H1 (cell line): ENCODE data around the gene PLCH2. TPM values are rescaled to one million over a fixed set of nuclear protein-coding genes. Genes with fewer than 3 reads are reported as not detected.

Experiments used
- CTCF ChIA-PET: fragments of 300-600 bp; sonication (Branson Sonifier 250); formaldehyde crosslinking; loops from one replicate; lab custom pipeline; 2021; ENCODE audit not compliant: partially characterized antibody; lab: Charles Lee
- POLR2A ChIA-PET: fragments of 300-600 bp; sonication (Branson Sonifier 250); formaldehyde crosslinking; loops from one replicate; lab custom pipeline; 2021; ENCODE audit warnings: inconsistent platforms; ENCODE audit not compliant: partially characterized antibody; lab: Charles Lee
- DNase-seq, 2 experiments: peaks; one replicate each; pipeline versions ENCODE4 v3.0.0 to v3.0.0-alpha.2; 2010 to 2022; ENCODE audit warnings: low spot score in 2 of 2, low read depth in 1 of 2, mixed read lengths in 1 of 2
- FAIRE-seq: peaks from 2 replicates; lab custom pipeline; 2011; peaks lifted over from hg19 to GRCh38; lab: Jason Lieb, UNC
- H2AFZ ChIP-seq: 2 replicates; pipeline ENCODE4 v1.8.1; 2012; ENCODE audit warnings: low read length, inconsistent platforms
- H2AK5ac ChIP-seq: 2 replicates; pipeline ENCODE4 v1.6.1; 2013; ENCODE audit warnings: low read depth, low read length
- H2BK120ac ChIP-seq: replicated peaks from 2 replicates; pipeline ENCODE3; 2013; ENCODE audit warnings: low read depth, low read length, inconsistent platforms
- H2BK12ac ChIP-seq: 2 replicates; pipeline ENCODE4 v1.6.1; 2013; ENCODE audit warnings: low read depth, low read length
- H2BK15ac ChIP-seq: 2 replicates; pipeline ENCODE4 v1.6.1; 2013; ENCODE audit warnings: low read length
- H2BK20ac ChIP-seq: 2 replicates; pipeline ENCODE4 v1.6.1; 2013; ENCODE audit warnings: low read length
- H2BK5ac ChIP-seq: 2 replicates; pipeline ENCODE4 v1.6.1; 2013; ENCODE audit warnings: low read depth, low read length
- H3K14ac ChIP-seq: 2 replicates; pipeline ENCODE4 v1.6.1; 2013; ENCODE audit warnings: inconsistent platforms; ENCODE audit not compliant: insufficient read length
- H3K18ac ChIP-seq: 2 replicates; pipeline ENCODE4 v1.6.1; 2013; ENCODE audit warnings: low read length; ENCODE audit errors: extremely low read depth
- H3K23ac ChIP-seq: 2 replicates; pipeline ENCODE4 v1.6.1; 2013; ENCODE audit warnings: inconsistent platforms; ENCODE audit not compliant: insufficient read length
- H3K23me2 ChIP-seq: 2 replicates; pipeline ENCODE4 v1.6.1; 2013; ENCODE audit warnings: low read depth, low read length
- H3K27ac ChIP-seq: 2 replicates; pipeline ENCODE4 v1.6.1; 2011; ENCODE audit warnings: low read depth, low read length, inconsistent platforms
- H3K27me3 ChIP-seq, 4 experiments: replicated peaks in 1 of 4; 1 replicate in 1 of 4; 2 replicates in 3 of 4; pipeline versions ENCODE4 v1.6.1 to v1.8.1; 2011 to 2013; ENCODE audit warnings: low read length in 3 of 4, mild to moderate bottlenecking in 3 of 4, inconsistent platforms in 2 of 4, mixed read lengths in 2 of 4, moderate library complexity in 1 of 4; ENCODE audit not compliant: control insufficient read depth in 3 of 4, insufficient read depth in 3 of 4; ENCODE audit errors: extremely low read depth in 1 of 4
- H3K36me3 ChIP-seq, 4 experiments: 2 replicates each; pipeline versions ENCODE4 v1.6.1 to v1.8.1; 2011 to 2013; ENCODE audit warnings: mild to moderate bottlenecking in 4 of 4, low read length in 3 of 4, moderate library complexity in 2 of 4, control low read depth in 1 of 4, inconsistent platforms in 1 of 4; ENCODE audit not compliant: insufficient read depth in 4 of 4, control insufficient read depth in 2 of 4
- H3K4ac ChIP-seq: replicated peaks from 2 replicates; pipeline ENCODE3; 2013; ENCODE audit warnings: low read length, low read depth, mixed read lengths, inconsistent platforms; ENCODE audit not compliant: insufficient read length
- H3K4me1 ChIP-seq, 4 experiments: replicated peaks in 1 of 4; 1 replicate in 1 of 4; 2 replicates in 3 of 4; pipeline versions ENCODE4 v1.6.1 to v1.8.1; 2011 to 2013; ENCODE audit warnings: low read length in 3 of 4, inconsistent platforms in 2 of 4, mixed read lengths in 1 of 4; ENCODE audit not compliant: insufficient read depth in 4 of 4, control insufficient read depth in 3 of 4
- H3K4me2 ChIP-seq, 2 experiments: 2 replicates each; pipeline versions ENCODE4 v1.6.1 to v1.8.1; 2011 to 2013; ENCODE audit warnings: low read depth in 2 of 2, low read length in 2 of 2, control low read depth in 1 of 2, inconsistent platforms in 1 of 2, mild to moderate bottlenecking in 1 of 2; ENCODE audit not compliant: insufficient read depth in 1 of 2
- H3K4me3 ChIP-seq, 4 experiments: fragments of 200-600, 300-600 bp in 1 of 4; sonication (generic), shearing (Covaris generic), sonication (Bioruptor Twin) in 1 of 4; 2 replicates each; pipeline versions ENCODE4 v1.5.1 to v1.8.1; 2011 to 2016; ENCODE audit warnings: low read length in 4 of 4, low read depth in 3 of 4, control low read depth in 2 of 4, inconsistent platforms in 2 of 4, mild to moderate bottlenecking in 2 of 4, mixed read lengths in 1 of 4, moderate library complexity in 1 of 4; ENCODE audit not compliant: insufficient read depth in 2 of 4; ENCODE audit errors: extremely low read depth in 1 of 4
- H3K56ac ChIP-seq: replicated peaks from 2 replicates; pipeline ENCODE3; 2013; ENCODE audit warnings: low read depth, mild to moderate bottlenecking, mixed read lengths, low read length, inconsistent platforms; ENCODE audit not compliant: insufficient read length
- H3K79me1 ChIP-seq: 2 replicates; pipeline ENCODE4 v1.6.1; 2013; ENCODE audit warnings: low read depth, low read length, control low read depth
- H3K79me2 ChIP-seq, 2 experiments: 2 replicates each; pipeline versions ENCODE4 v1.6.1 to v1.8.1; 2012 to 2013; ENCODE audit warnings: low read length in 2 of 2, mild to moderate bottlenecking in 2 of 2, inconsistent platforms in 1 of 2; ENCODE audit not compliant: insufficient read depth in 2 of 2, control insufficient read depth in 1 of 2
- H3K9ac ChIP-seq, 4 experiments: replicated peaks in 1 of 4; 1 replicate in 1 of 4; 2 replicates in 3 of 4; pipeline versions ENCODE4 v1.6.1 to v1.8.1; 2011 to 2013; ENCODE audit warnings: low read depth in 3 of 4, low read length in 3 of 4, control low read depth in 2 of 4, mild to moderate bottlenecking in 2 of 4, moderate library complexity in 2 of 4, inconsistent platforms in 1 of 4; ENCODE audit errors: extremely low read depth in 1 of 4
- H3K9me3 ChIP-seq, 2 experiments: 2 replicates each; pipeline versions ENCODE4 v1.6.1 to v1.8.1; 2012 to 2013; ENCODE audit warnings: mild to moderate bottlenecking in 2 of 2, moderate library complexity in 2 of 2, control low read depth in 1 of 2, inconsistent platforms in 1 of 2, low read depth in 1 of 2, low read length in 1 of 2, mixed read lengths in 1 of 2; ENCODE audit not compliant: insufficient read depth in 2 of 2
- H4K20me1 ChIP-seq, 2 experiments: replicated peaks in 1 of 2; 2 replicates each; pipeline versions ENCODE3 to v1.8.1; 2011 to 2013; ENCODE audit warnings: inconsistent platforms in 2 of 2, low read length in 2 of 2, mild to moderate bottlenecking in 1 of 2; ENCODE audit not compliant: insufficient read depth in 2 of 2, control insufficient read depth in 1 of 2
- H4K5ac ChIP-seq: 2 replicates; pipeline ENCODE4 v1.6.1; 2013; ENCODE audit warnings: low read length, low read depth, mixed read lengths, inconsistent platforms; ENCODE audit not compliant: insufficient read length
- H4K8ac ChIP-seq: 2 replicates; pipeline ENCODE4 v1.8.0; 2013; ENCODE audit warnings: mild to moderate bottlenecking, moderate library complexity, low read length, inconsistent platforms; ENCODE audit not compliant: insufficient read depth; ENCODE audit errors: extremely low read depth
- H4K91ac ChIP-seq: replicated peaks from 2 replicates; pipeline ENCODE3; 2013; ENCODE audit warnings: low read length, mixed read lengths, inconsistent platforms; ENCODE audit not compliant: insufficient read length
- BCL11A ChIP-seq, 2 experiments: IDR thresholded peaks; one replicate each; pipeline ENCODE4 v1.6.1; 2011; ENCODE audit warnings: low read depth in 2 of 2, low read length in 2 of 2, mild to moderate bottlenecking in 2 of 2
- CHD1 ChIP-seq: IDR thresholded peaks from 2 replicates; pipeline ENCODE4 v1.6.1; 2012; ENCODE audit warnings: low read depth, low read length, improper control_type of control experiment
- FOSL1 ChIP-seq: IDR thresholded peaks from 2 replicates; pipeline ENCODE4 v1.6.1; 2011; ENCODE audit warnings: mild to moderate bottlenecking, low read depth, low read length, moderate library complexity; ENCODE audit not compliant: insufficient read depth
- GTF2F1 ChIP-seq: IDR thresholded peaks from 2 replicates; pipeline ENCODE4 v1.6.1; 2012; ENCODE audit warnings: low read depth, low read length, improper control_type of control experiment, borderline replicate concordance
- POU5F1 ChIP-seq: IDR thresholded peaks from 2 replicates; pipeline ENCODE4 v1.6.1; 2011; ENCODE audit warnings: low read depth, mild to moderate bottlenecking, low read length, moderate library complexity
- RBBP5 ChIP-seq: IDR thresholded peaks from 2 replicates; pipeline ENCODE4 v1.7.1; 2012; ENCODE audit warnings: low read depth, mild to moderate bottlenecking, inconsistent platforms, low read length, moderate library complexity, borderline replicate concordance
- SAP30 ChIP-seq: fragments of 300-600 bp; sonication (generic); IDR thresholded peaks from 2 replicates; pipeline ENCODE4 v1.7.1; 2012; ENCODE audit warnings: low read length, moderate library complexity, mild to moderate bottlenecking, inconsistent platforms; ENCODE audit not compliant: insufficient read depth, insufficient replicate concordance
- SIX5 ChIP-seq: IDR thresholded peaks from 2 replicates; pipeline ENCODE4 v1.6.1; 2011; ENCODE audit warnings: mild to moderate bottlenecking, low read depth, low read length
- SP1 ChIP-seq: IDR thresholded peaks from 2 replicates; pipeline ENCODE4 v1.6.1; 2011; ENCODE audit warnings: low read depth, low read length
- SRF ChIP-seq: IDR thresholded peaks from 2 replicates; pipeline ENCODE4 v1.6.1; 2011; ENCODE audit warnings: mild to moderate bottlenecking, low read depth, low read length, moderate library complexity
- TAF1 ChIP-seq: IDR thresholded peaks from 2 replicates; pipeline ENCODE4 v1.6.1; 2011; ENCODE audit warnings: mild to moderate bottlenecking, low read depth, low read length
- USF2 ChIP-seq: IDR thresholded peaks from 2 replicates; pipeline ENCODE4 v1.6.1; 2011; ENCODE audit warnings: low read length, improper control_type of control experiment
- WGBS, 2 experiments: shearing (Covaris generic) in 1 of 2; methylation state at CpG; one replicate each; pipeline versions ENCODE4 v1.1.6 to v1.1.7; 2013 to 2015; ENCODE audit warnings: low lambda C conversion rate in 2 of 2, mixed read lengths in 2 of 2, inconsistent platforms in 1 of 2, low coverage in 1 of 2, missing lambda C conversion rate in 1 of 2; ENCODE audit not compliant: insufficient replicate concordance in 2 of 2, insufficient coverage in 1 of 2, insufficient read length in 1 of 2; ENCODE audit errors: extremely low coverage in 1 of 2, missing lambda C conversion rate in 1 of 2; 5-methylcytosine and 5-hydroxymethylcytosine counted together
- polyA plus RNA-seq, 7 experiments: library from polyadenylated mRNA; depleted of rRNA in 3 of 7; stranded (reverse) in 5 of 7; unstranded in 2 of 7; fragments of >200 nt in 5 of 7; fragments of 200-250 nt in 2 of 7; gene quantifications; 1 replicate in 5 of 7; 2 replicates in 1 of 7; 4 replicates in 1 of 7; pipeline versions ENCODE4 v1.2.1 to v1.2.3, GENCODE V29; 2011 to 2013; ENCODE audit warnings: missing spikeins in 2 of 7, mixed read lengths in 2 of 7
- total RNA-seq: library from RNA; stranded (reverse); fragmentation: NEBNext Ultra II Directional; extraction: Animal tissue kit (Norgen Biotek cat#: 25700); gene quantifications from 2 replicates; pipeline ENCODE4 v1.2.1, GENCODE V29; 2021
- TF ChIP-seq, protein P1 (sequence below): IDR thresholded peaks from 2 replicates; pipeline ENCODE4 v1.6.1; 2011; ENCODE audit warnings: low read depth, mild to moderate bottlenecking, low read length; ENCODE audit not compliant: insufficient read depth

PLCH2 gene
- total and polyA plus RNA-seq, 2 of the 8 experiments (the other 6 are each of a cell fraction or from before 2014, with no cell fraction given) = 0.14 to 0.19 TPM

- POLR2A ChIA-PET = no interaction called here
- WGBS, 2 experiments = 95% methylated on average over 4 of the region's 4 CpGs; no CpG with 5 or more reads in 1 of the 2 experiments
- TF ChIP-seq CHD1 (no peak), SP1 (no peak), FOSL1 (no peak), BCL11A (IDR thresholded peaks at IDR 0.05; ENCODE audit: low read depth in 2 of 2, low read length in 2 of 2) (no peak), SIX5 (no peak), SRF (no peak), GTF2F1 (no peak), RBBP5 (no peak), SAP30 (no peak), USF2 (no peak), TAF1 (no peak), POU5F1 (no peak)
- TF ChIP-seq, protein P1, sequence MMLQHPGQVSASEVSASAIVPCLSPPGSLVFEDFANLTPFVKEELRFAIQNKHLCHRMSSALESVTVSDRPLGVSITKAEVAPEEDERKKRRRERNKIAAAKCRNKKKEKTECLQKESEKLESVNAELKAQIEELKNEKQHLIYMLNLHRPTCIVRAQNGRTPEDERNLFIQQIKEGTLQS = no peak
Observed at GRCh38 chr1:2486041-2486440, 10.0 kb downstream of the PLCH2 start.

More at GRCh38 chr1:2486041-2486440, 10.0 kb downstream of the PLCH2 start:
- H2BK12ac ChIP-seq = no peak overlapping the region
- H3K18ac ChIP-seq = no peak overlapping the region
- no peak overlapping the region for H3K4ac ChIP-seq
- H3K27me3 ChIP-seq = peaks cover 0 to 8% (median 0%) of the 10 kb centered on the region in 4 experiments; a peak in 1 of 7 replicates
- no peak overlapping the region for H3K14ac ChIP-seq
- H2BK5ac ChIP-seq = no peak overlapping the region
- no peak overlapping the region for H4K91ac ChIP-seq
- no peak overlapping the region for H2BK15ac ChIP-seq
- no peak overlapping the region for H3K9ac ChIP-seq
- no peaks in the 10 kb centered on the region for H3K79me1 ChIP-seq
- no peak overlapping the region for H3K4me3 ChIP-seq
- H3K79me2 ChIP-seq = no peaks in the 10 kb centered on the region
- DNase-seq (no peak), FAIRE-seq (no peak)
- H2BK120ac ChIP-seq = no peak overlapping the region
- no peak overlapping the region for H3K56ac ChIP-seq
- no peak overlapping the region for H3K4me2 ChIP-seq
- H3K27ac ChIP-seq = no peak overlapping the region
- peaks cover 0 to 5% of the 10 kb centered on the region in 2 experiments for H4K20me1 ChIP-seq
- no peaks in the 10 kb centered on the region; the same call in 1 of the 2 replicates for H3K23me2 ChIP-seq
- no peak overlapping the region for H2BK20ac ChIP-seq
- H3K4me1 ChIP-seq = no peaks in the 10 kb centered on the region
- H2AFZ ChIP-seq = no peak overlapping the region
- H3K9me3 ChIP-seq = peaks cover 0 to 22% of the 10 kb centered on the region in 2 experiments; a peak in 2 of 4 replicates
- CTCF ChIA-PET = interaction anchor here (2.6 kb wide), 1 partner anchor 26 kb away, joined by 6 read pairs; no protein-coding TSS in a partner anchor
- no peaks in the 10 kb centered on the region for H3K36me3 ChIP-seq
- no peak overlapping the region for H4K5ac ChIP-seq
- H4K8ac ChIP-seq = no peak overlapping the region; the same call in 1 of the 2 replicates
- no peak overlapping the region for H3K23ac ChIP-seq
- no peak overlapping the region for H2AK5ac ChIP-seq
